Right renal cortex interstitium (tissue), 3 donors: Measurements from ENCODE around the gene VAT1. TPM values are rescaled to one million over a fixed set of nuclear protein-coding genes. Genes with fewer than 3 reads are reported as not detected.
A peak's percentile ranks its signal among the peaks of the same experiment; 100 is the strongest.
"Not testable (repeated sequence)": the region's sequence is repeated elsewhere in the genome, so short reads cannot be mapped to it uniquely, and the experiment has no call there.

ENCODE experiments used
- DNase-seq, 3 donors: peaks; one replicate each; pipeline ENCODE4 v3.0.0-alpha.2; 2013; ENCODE audit warnings: low read depth in 3 of 3, low spot score in 2 of 3
- polyA plus RNA-seq, 3 donors: library from polyadenylated mRNA; unstranded; fragments of 120-200 nt; gene quantifications; one replicate each; pipeline ENCODE4 v1.2.1, GENCODE V29; 2013; ENCODE audit not compliant: insufficient read length in 3 of 3

VAT1 gene
- polyA plus RNA-seq, 3 donors, result 125 to 133 (median 133) TPM

DNA sequence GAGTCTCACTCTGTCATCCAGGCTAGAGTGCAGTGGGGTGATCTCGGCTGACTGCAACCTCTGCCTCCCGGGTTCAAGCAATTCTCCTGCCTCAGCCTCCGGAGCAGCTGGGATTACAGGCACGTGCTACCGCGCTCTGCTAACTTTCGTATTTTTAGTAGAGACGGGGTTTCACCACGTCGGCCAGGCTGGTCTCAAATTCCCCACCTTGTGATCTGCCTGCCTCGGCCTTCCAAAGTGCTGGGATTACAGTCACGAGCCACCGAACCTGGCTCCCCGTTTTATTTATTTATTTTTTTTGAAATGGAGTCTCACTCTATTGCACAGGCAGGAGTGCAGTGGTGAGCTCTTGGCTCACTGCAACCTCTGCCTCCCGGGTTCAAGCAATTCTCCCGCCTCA lies 46.5 kb downstream of the VAT1 start:
- not testable (repeated sequence) for DNase-seq

DNA sequence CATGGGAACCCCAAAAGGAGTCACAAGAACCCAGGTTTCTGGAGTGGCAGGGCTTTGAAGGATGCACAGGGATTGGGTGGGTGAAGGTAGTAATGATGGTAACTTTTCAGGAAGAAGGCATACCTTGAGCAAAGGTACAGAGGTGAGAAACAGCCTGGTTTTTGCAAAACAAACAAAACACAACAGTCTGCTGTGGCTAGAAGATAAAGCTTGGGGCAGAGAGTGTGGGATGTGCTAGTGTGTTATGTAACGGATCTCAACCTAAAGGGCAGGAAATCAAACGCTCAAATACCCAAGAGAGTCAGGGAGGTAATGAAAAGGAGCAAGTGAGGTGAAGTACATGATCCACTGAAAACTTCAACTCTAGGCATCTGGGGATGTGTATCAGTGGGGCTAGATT lies 46.9 kb downstream of the VAT1 start:
- DNase-seq, result no peak

DNA sequence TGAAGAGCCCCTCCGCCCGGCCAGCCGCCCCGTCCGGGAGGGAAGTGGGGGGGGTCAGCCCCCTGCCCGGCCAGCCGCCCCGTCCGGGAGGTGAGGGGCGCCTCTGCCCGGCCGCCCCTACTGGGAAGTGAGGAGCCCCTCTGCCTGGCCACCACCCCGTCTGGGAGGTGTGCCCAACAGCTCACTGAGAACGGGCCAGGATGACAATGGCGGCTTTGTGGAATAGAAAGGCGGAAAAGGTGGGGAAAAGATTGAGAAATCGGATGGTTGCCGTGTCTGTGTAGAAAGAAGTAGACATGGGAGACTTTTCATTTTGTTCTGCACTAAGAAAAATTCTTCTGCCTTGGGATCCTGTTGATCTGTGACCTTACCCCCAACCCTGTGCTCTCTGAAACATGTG lies 48.9 kb downstream of the VAT1 start:
- DNase-seq, result not testable (repeated sequence)

DNA sequence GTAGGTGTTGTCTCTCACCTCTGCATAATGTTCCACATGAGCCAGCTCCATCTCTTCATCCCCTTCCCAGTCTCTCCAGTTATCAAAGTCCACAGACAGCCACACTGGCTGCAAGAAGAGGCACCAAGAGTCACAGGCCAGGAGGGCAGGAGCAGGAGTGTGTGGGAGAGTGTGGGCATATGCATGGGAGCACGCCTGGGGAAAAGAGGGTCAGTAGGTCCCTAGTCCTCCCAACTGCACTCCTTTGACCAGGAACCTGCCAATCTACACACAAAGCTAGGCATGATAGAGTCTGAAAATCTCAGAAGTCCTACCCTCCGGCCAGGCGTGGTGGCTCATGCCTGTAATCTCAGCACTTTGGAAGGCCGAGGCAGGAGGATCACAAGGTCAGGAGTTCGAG lies 50.6 kb downstream of the VAT1 start:
- no peak for DNase-seq

DNA sequence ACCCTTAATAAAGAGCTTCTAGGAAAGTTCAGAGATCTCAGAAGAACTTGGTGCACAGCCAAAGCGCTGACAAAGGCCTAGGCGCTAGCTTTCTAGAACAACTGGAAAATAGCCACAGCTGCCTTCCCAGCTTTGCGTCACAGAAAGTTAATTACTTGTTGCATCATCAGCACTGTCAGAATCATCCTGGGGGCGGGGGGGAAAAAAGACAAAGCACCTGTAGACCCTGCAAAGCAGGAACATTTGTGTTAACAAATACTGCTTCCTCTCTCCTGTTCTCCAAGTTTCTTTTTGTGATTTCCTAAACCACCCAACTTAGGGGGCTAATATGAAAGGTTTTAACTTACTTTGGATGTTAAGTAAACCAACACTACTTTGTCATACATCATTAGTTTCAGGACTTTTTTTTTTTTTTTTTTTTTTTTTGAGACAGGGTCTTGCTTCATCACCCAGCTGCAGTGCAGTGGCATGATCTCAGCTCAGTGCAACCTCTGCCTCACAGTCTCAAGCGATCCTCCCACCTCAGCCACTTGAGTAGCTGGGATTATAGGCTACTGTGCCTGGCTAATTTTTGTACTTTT lies 53.1 kb downstream of the VAT1 start:
- DNase-seq, result peak in 1 of 3 donors; percentile 17

DNA sequence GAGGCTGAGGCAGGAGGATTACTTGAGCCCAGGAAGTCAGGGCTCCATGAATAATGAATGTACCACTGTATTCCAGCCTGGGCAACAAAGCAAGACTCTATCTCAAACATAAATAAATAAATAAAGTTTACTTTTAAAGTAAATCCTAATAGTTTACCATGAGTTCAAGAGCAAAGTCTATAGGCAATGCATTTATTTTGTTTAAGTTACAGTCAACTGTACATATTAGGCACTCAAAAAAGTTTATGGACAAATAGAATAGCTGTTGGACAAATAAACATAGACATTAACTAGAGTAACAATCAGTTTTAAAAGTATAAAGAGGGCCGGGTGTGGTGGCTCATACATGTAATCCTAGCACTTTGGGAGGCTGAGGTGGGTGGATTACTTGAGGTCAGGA lies 54.3 kb downstream of the VAT1 start:
- DNase-seq, result no peak

Other genes starting within 250 kb of the VAT1 start
- 100 to 1,000 TPM in 1 of 3 donors, 10 to 100 TPM in 2; 95.3 to 105 (median 97.8) TPM for gene VPS25, start 248.9 kb downstream of the VAT1 start, polyA plus RNA-seq
- gene WNK4, start 241.8 kb downstream of the VAT1 start, polyA plus RNA-seq, result 10 to 100 TPM in 2 of 3 donors, 1 to 10 TPM in 1; 8.7 to 11.2 (median 11.0) TPM
- 100 to 1,000 TPM; 162 to 191 (median 178) TPM for gene COA3, start 223.7 kb downstream of the VAT1 start, polyA plus RNA-seq
- gene CNTD1, start 223.5 kb downstream of the VAT1 start, polyA plus RNA-seq, result 1 to 10 TPM; 1.6 to 2.0 (median 1.7) TPM
- 10 to 100 TPM; 74.8 to 80.9 (median 78.8) TPM for gene BECN1, start 198.1 kb downstream of the VAT1 start, polyA plus RNA-seq
- gene PSME3, start 189.0 kb downstream of the VAT1 start, polyA plus RNA-seq, result 100 to 1,000 TPM; 109 to 116 (median 114) TPM
- under 1 TPM; 0.74 to 0.82 (median 0.80) TPM for gene AOC2, start 177.8 kb downstream of the VAT1 start, polyA plus RNA-seq
- 1 to 10 TPM; 4.8 to 6.2 (median 5.3) TPM for gene AOC3, start 171.2 kb downstream of the VAT1 start, polyA plus RNA-seq
- 1 to 10 TPM; 4.3 to 7.0 (median 6.5) TPM for gene G6PC1, start 121.6 kb downstream of the VAT1 start, polyA plus RNA-seq
- 10 to 100 TPM; 53.2 to 55.5 (median 54.0) TPM for gene AARSD1, start 57.9 kb downstream of the VAT1 start, polyA plus RNA-seq
- gene PTGES3L, start 42.3 kb downstream of the VAT1 start, polyA plus RNA-seq, result 1 to 10 TPM; 1.8 to 2.3 (median 1.9) TPM
- gene RUNDC1, start 41.8 kb downstream of the VAT1 start, polyA plus RNA-seq, result 10 to 100 TPM; 15.9 to 16.6 (median 16.5) TPM
- gene RPL27, start 24.0 kb downstream of the VAT1 start, polyA plus RNA-seq, result 1,000 to 10,000 TPM; 1,375 to 1,510 (median 1,475) TPM
- gene IFI35, start 15.6 kb downstream of the VAT1 start, polyA plus RNA-seq, result 10 to 100 TPM in 2 of 3 donors, 1 to 10 TPM in 1; 9.2 to 12.7 (median 10.5) TPM
- gene RND2, start 2.8 kb upstream of the VAT1 start, polyA plus RNA-seq, result 1 to 10 TPM; 3.1 to 4.0 (median 3.5) TPM
- 10 to 100 TPM; 14.3 to 20.5 (median 20.2) TPM for gene BRCA1, start 103.0 kb upstream of the VAT1 start, polyA plus RNA-seq
- gene NBR1, start 148.8 kb upstream of the VAT1 start, polyA plus RNA-seq, result 100 to 1,000 TPM; 121 to 135 (median 125) TPM
- 10 to 100 TPM; 13.0 to 18.4 (median 15.2) TPM for gene TMEM106A, start 189.5 kb upstream of the VAT1 start, polyA plus RNA-seq
- gene CCDC200, start 206.2 kb upstream of the VAT1 start, polyA plus RNA-seq, result 1 to 10 TPM; 5.7 to 7.2 (median 6.2) TPM
- 1 to 10 TPM in 1 of 3 donors, not detected in 2; 1.1 TPM for gene RNU2-1, start 211.6 kb upstream of the VAT1 start, polyA plus RNA-seq